ENCODE results near the gene TMEM9B. TPM values are rescaled to one million over a fixed set of nuclear protein-coding genes. Genes with fewer than 3 reads are reported as not detected.
"Not testable (repeated sequence)": the region's sequence is repeated elsewhere in the genome, so short reads cannot be mapped to it uniquely, and the experiment has no call there.

TMEM9B gene
- 31.3 and 42.4 TPM in 2 replicates for total RNA-seq

- DNase-seq (ENCODE audit: low read depth, low spot score): peak; percentile 52
These were observed at the start of gene TMEM9B for GRCh38 chr11:8964324-8965320. TSS of gene TMEM9B (minus strand) at chr11:8964442. CDS start at chr11:8964313, 129 bp downstream.

GRCh38 chr11:9013373-9013772 is 49.1 kb upstream of the TMEM9B start:
- no peak for DNase-seq (ENCODE audit: low read depth, low spot score)

- not testable (repeated sequence) for DNase-seq (ENCODE audit: low read depth, low spot score)
These were observed 45.3 kb upstream of the TMEM9B start for GRCh38 chr11:9009538-9009937.

GRCh38 chr11:9008661-9009060 is 44.4 kb upstream of the TMEM9B start:
- DNase-seq (ENCODE audit: low read depth, low spot score): no peak

DNA sequence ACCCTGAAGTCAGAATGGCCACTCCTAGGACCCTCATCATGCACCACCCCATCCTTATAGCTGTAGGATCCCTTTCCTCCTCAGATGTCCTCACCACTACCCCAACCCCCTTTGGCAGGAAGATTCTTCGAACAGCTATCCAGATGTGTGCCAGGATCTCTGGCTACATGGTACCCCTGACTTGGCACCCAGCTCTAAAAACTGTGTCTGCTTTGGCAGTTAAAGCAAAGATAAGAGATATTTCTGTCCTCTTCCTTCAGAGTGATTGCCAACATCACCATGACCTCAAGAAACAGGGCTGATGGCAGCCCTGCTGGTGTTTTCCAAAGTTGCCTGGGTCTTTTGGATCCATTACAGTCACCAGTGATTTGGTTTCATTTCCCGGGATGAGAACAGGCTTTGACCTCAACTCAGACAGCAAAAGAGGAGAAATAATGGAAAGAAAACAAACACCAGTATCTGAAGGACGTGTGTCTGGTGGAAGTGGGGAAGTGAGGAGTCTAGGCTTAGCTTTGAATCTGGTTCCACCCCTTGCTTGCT is 43.8 kb upstream of the TMEM9B start:
- no peak for DNase-seq (ENCODE audit: low read depth, low spot score)

GRCh38 chr11:9005087-9005486 is 40.8 kb upstream of the TMEM9B start:
- DNase-seq (ENCODE audit: low read depth, low spot score): no peak

GRCh38 chr11:9004183-9004926 is 40.1 kb upstream of the TMEM9B start:
- no peak for DNase-seq (ENCODE audit: low read depth, low spot score)

GRCh38 chr11:9003573-9004182 is 39.4 kb upstream of the TMEM9B start, which contains the start of gene NRIP3:
TSS of gene NRIP3 (minus strand) at chr11:9004001. CDS start at chr11:9003935, 66 bp downstream.
- no peak for DNase-seq (ENCODE audit: low read depth, low spot score)

DNA sequence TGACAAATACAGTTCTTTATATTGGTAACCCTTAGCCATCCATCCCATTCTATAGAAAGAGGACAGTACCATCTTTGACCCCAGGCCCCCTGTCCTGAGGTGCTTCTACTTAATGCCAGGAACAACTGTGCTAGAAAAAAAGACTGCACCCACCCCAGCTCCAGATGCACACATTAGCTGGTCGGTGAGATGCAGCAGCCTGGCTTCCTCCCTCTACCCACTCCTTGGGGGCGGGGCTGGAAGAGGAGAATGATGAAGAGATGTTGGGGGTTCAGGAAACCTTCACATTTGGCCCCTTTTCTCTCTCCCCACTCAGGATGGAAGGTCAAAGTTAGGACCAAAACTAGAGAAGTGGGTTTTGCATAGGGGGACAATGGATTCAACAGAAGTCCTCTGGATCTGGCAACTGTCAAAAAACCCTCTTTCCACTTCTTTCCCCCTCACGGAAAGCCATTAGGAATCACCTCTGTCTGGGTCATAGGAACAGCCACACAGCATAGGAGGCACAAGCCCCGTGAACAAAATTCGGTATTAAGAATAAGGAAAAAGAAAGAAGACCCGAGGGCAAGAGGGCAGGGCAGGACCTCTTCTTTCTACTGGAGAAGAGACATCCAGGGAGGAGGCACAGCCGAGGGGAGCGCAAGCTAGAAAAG is 38.8 kb upstream of the TMEM9B start:
- DNase-seq (ENCODE audit: low read depth, low spot score): no peak

DNA sequence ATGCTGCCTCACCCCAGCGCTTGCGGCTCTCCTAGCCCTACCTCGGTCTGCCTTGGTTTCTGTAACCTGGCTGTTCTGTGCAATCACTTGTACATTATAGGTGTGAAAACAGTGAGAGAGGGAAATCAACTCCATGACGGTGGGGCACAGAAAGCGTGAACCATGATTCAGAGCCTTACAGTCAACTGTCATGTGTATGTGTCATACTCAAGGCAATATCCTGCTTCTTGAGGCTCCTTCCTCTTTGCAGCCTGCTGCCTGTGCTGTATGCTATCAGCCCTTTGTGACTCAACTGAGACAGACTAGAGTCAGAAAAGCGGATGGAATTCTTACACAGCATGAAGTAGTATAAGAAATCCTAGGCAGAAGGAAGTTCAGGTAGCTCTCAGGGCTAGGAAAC is 37.5 kb upstream of the TMEM9B start:
- peak; percentile 46 for DNase-seq (ENCODE audit: low read depth, low spot score)

DNA sequence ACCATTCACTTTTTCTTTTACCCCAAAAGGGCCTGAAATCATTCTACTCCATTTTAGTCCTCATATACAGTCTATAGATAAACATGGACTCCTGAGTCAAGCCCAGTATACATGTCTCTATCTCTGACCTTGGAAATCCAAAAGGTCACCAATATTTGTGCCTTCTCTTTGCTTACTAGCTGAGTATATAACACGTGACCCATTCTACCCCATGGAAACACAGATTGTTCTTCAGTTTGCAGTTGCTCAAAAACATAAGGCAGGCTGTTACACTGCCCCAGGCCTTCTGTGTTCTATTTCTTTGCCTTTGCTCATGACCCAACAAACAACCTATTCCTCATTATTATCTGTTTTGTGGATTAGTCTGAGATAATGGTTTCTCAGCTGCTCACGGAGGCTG is 33.8 kb upstream of the TMEM9B start:
- no peak for DNase-seq (ENCODE audit: low read depth, low spot score)

- no peak for DNase-seq (ENCODE audit: low read depth, low spot score)
These were observed 33.2 kb upstream of the TMEM9B start for GRCh38 chr11:8997451-8997850.

- DNase-seq (ENCODE audit: low read depth, low spot score): no peak
These were observed 25.2 kb upstream of the TMEM9B start for GRCh38 chr11:8989453-8989852.

- no peak for DNase-seq (ENCODE audit: low read depth, low spot score)
These were observed 24.3 kb upstream of the TMEM9B start for GRCh38 chr11:8988329-8989234.

DNA sequence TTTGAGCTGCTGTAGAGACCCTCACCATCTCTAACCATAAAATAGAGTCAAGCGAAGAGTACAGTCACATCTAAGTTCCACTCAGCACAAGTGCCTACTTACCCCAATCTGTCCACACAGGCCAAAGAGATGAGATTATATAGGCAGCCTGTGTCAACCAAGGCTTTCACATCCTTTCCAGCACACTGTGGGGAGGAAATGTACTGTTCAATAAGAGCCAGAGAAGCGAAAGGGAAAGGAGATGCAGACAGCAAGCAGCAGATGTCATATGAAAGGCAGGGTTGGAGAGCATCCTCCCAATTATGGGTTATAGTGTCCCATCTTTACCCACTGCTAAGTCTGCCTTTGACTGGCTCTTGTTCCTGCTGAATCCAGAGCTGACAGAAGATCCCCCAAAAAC is 23.2 kb upstream of the TMEM9B start:
- DNase-seq (ENCODE audit: low read depth, low spot score): no peak

DNA sequence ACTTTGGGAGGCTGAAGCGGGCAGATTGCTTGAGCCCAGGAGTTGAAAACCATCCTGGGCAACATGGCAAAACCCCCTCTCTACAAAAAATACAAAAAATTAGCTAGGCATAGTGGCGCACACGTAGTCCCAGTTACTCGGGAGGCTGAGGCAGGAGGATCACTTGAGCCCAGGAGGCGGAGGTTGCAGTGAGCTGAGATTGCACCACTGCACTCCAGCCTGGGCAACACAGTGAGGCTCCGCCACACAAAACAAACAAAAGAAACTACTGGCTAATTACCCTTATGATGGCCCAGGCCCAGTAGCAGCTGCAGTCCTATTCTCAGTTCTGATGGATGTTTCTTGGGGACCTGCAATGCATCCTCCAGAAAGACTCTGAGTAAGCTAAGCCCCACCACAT is 22.5 kb upstream of the TMEM9B start:
- not testable (repeated sequence) for DNase-seq (ENCODE audit: low read depth, low spot score)

DNA sequence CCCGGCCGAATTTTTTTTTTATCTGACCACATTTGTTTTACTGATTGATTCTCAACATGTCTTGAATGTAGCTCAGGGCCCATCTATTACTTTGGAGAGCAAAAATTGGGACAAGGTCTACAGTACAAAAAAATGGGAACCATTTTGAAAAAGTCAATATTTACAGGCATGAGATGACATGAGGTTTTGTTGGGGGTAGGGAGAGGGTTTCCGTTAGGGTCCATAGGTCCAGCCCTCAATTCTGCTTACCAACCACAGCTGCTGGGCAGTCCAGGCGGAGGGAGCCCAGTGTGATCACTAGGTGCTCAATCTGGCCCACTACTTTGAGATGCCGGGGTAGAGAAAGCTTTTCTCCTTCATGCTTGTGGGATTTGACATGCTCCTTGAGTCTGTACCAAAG is 21.2 kb upstream of the TMEM9B start:
- no peak for DNase-seq (ENCODE audit: low read depth, low spot score)

- DNase-seq (ENCODE audit: low read depth, low spot score): no peak
These were observed 19.3 kb upstream of the TMEM9B start for GRCh38 chr11:8983552-8983951.

- DNase-seq (ENCODE audit: low read depth, low spot score): no peak
These were observed 16.2 kb upstream of the TMEM9B start for GRCh38 chr11:8980485-8980884.

GRCh38 chr11:8979365-8979764 is 15.1 kb upstream of the TMEM9B start:
- DNase-seq (ENCODE audit: low read depth, low spot score): not testable (repeated sequence)
